Measurements from ENCODE around the gene KLC4.

DNA sequence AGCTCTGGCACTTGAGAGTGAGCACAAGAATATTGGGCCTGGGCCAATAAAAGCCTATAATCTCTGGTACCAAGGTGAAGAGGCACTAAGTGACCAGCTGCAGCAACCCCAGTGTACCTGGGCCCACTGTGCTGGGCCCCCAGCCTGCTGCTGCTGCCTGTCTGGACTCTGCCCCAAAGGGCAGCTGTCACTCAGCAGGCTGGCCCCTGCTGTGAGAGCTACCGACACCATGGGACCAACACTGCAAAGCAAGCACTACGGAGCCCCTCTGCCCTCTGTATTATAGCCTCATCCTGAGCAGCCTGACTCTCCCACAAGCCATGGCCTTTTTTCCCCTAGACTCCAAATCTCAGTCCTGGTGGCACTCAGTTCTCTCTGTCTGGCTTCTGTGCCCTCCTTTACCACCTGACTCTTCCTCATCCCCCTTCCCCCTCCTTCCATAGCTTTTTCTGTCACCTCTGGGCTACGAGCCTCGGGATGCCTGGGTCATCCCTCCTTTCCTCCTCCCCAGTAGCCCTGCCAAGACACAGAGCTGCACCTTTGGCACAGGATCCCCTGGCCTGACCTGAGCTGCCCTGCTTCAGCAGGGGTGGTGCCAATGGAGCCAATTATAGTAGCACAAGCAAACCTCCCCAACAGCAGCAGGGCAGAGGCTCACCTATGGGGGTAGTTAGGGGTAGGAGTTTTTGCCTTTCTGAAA is 23.8 kb upstream of the KLC4 start:
- TF ChIP-seq, protein P1, sequence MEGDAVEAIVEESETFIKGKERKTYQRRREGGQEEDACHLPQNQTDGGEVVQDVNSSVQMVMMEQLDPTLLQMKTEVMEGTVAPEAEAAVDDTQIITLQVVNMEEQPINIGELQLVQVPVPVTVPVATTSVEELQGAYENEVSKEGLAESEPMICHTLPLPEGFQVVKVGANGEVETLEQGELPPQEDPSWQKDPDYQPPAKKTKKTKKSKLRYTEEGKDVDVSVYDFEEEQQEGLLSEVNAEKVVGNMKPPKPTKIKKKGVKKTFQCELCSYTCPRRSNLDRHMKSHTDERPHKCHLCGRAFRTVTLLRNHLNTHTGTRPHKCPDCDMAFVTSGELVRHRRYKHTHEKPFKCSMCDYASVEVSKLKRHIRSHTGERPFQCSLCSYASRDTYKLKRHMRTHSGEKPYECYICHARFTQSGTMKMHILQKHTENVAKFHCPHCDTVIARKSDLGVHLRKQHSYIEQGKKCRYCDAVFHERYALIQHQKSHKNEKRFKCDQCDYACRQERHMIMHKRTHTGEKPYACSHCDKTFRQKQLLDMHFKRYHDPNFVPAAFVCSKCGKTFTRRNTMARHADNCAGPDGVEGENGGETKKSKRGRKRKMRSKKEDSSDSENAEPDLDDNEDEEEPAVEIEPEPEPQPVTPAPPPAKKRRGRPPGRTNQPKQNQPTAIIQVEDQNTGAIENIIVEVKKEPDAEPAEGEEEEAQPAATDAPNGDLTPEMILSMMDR (IDR thresholded peaks at IDR 0.05), result no peak
- no peak for TF ChIP-seq EZH2 (IDR thresholded peaks at IDR 0.05)

Data from neural progenitor cell (in vitro differentiated cells).